IMR-90 (cell line): Measurements from ENCODE around the gene TEX48. TPM values are rescaled to one million over a fixed set of nuclear protein-coding genes. Genes with fewer than 3 reads are reported as not detected.

ENCODE experiments used
- ATAC-seq: fragments of 200-7000 bp; cut with Tn5 transposase; 2 replicates; pipeline ENCODE4 v1.9.1; 2020; ENCODE audit warnings: low read depth, mild to moderate bottlenecking, moderate library complexity
- BruUV-seq: library from RNA; stranded (reverse); fragments of 400-500 nt; replicated peaks from 2 replicates; lab custom pipeline; 2021; lab: Mats Ljungman, UMichigan
- CTCF ChIA-PET: fragments of 300-600 bp; formaldehyde crosslinking; extraction: SDS; loops from one replicate; lab custom pipeline; 2021; ENCODE audit warnings: antibody characterized with exemption; lab: Yijun Ruan, JAX
- POLR2A ChIA-PET: fragments of 300-600 bp; sonication (Branson Sonifier 250); formaldehyde crosslinking; loops from one replicate; lab custom pipeline; 2022; ENCODE audit warnings: antibody characterized with exemption; ENCODE audit not compliant: unreplicated experiment; lab: Charles Lee
- DNase-seq: peaks from one replicate; pipeline ENCODE4 v3.0.0; 2013
- H2AFZ ChIP-seq: replicated peaks from 2 replicates; pipeline ENCODE3; 2013; ENCODE audit warnings: low read length, mild to moderate bottlenecking; ENCODE audit not compliant: poor library complexity
- H2AK5ac ChIP-seq: 2 replicates; pipeline ENCODE4 v1.6.1; 2013; ENCODE audit warnings: low read depth, low read length, inconsistent platforms
- H2AK9ac ChIP-seq: replicated peaks from 2 replicates; pipeline ENCODE3; 2013; ENCODE audit warnings: mild to moderate bottlenecking, low read depth, low read length, moderate library complexity; ENCODE audit not compliant: poor library complexity
- H2BK120ac ChIP-seq: 2 replicates; pipeline ENCODE4 v1.6.1; 2013; ENCODE audit warnings: low read depth, low read length, inconsistent platforms
- H2BK15ac ChIP-seq: 3 replicates; pipeline ENCODE4 v1.6.1; 2013; ENCODE audit warnings: low read depth, low read length, inconsistent platforms
- H2BK20ac ChIP-seq: 2 replicates; pipeline ENCODE4 v1.6.1; 2013; ENCODE audit warnings: low read depth, mild to moderate bottlenecking, inconsistent platforms, low read length, moderate library complexity
- H2BK5ac ChIP-seq: 2 replicates; pipeline ENCODE4 v1.6.1; 2013; ENCODE audit warnings: mild to moderate bottlenecking, low read depth, low read length, inconsistent platforms; ENCODE audit not compliant: poor library complexity, severe bottlenecking
- H3K14ac ChIP-seq: replicated peaks from 2 replicates; pipeline ENCODE4 v1.6.1; 2013; ENCODE audit warnings: low read depth, low read length, inconsistent platforms
- H3K18ac ChIP-seq: 2 replicates; pipeline ENCODE4 v1.6.1; 2013; ENCODE audit warnings: low read depth, low read length, control low read depth
- H3K23ac ChIP-seq: 2 replicates; pipeline ENCODE4 v1.6.1; 2013; ENCODE audit warnings: low read depth, low read length, inconsistent platforms
- H3K27ac ChIP-seq: 2 replicates; pipeline ENCODE4 v1.5.1; 2013; ENCODE audit warnings: mild to moderate bottlenecking, control low read depth, low read length; ENCODE audit not compliant: insufficient read depth
- H3K27me3 ChIP-seq: 2 replicates; pipeline ENCODE4 v1.6.1; 2013; ENCODE audit warnings: low read length; ENCODE audit not compliant: control insufficient read depth, insufficient read depth
- H3K36me3 ChIP-seq: 2 replicates; pipeline ENCODE4 v1.6.1; 2013; ENCODE audit warnings: low read length, mixed read lengths; ENCODE audit not compliant: control insufficient read depth, insufficient read depth
- H3K4ac ChIP-seq: 2 replicates; pipeline ENCODE4 v1.6.1; 2013; ENCODE audit warnings: low read depth, low read length, inconsistent platforms
- H3K4me1 ChIP-seq: 2 replicates; pipeline ENCODE4 v1.6.1; 2013; ENCODE audit warnings: low read length, mixed read lengths; ENCODE audit not compliant: control insufficient read depth, insufficient read depth
- H3K4me2 ChIP-seq: 2 replicates; pipeline ENCODE4 v1.6.1; 2013; ENCODE audit warnings: low read depth, mild to moderate bottlenecking, control low read depth, low read length, moderate library complexity
- H3K4me3 ChIP-seq: 2 replicates; pipeline ENCODE4 v1.5.1; 2013; ENCODE audit warnings: low read depth, mild to moderate bottlenecking, control low read depth, low read length, moderate library complexity; ENCODE audit not compliant: insufficient read depth
- H3K56ac ChIP-seq: 2 replicates; pipeline ENCODE4 v1.6.1; 2013; ENCODE audit warnings: low read length, inconsistent platforms; ENCODE audit not compliant: insufficient read depth; ENCODE audit errors: extremely low read depth
- H3K79me1 ChIP-seq, 2 experiments: 2 replicates each; pipeline ENCODE4 v1.6.1; 2013; ENCODE audit warnings: low read length in 2 of 2, inconsistent platforms in 1 of 2, low read depth in 1 of 2
- H3K9ac ChIP-seq: 2 replicates; pipeline ENCODE4 v1.6.1; 2013; ENCODE audit warnings: low read depth, low read length, control low read depth
- H3K9me1 ChIP-seq: 2 replicates; pipeline ENCODE4 v1.6.1; 2013; ENCODE audit warnings: low read length, inconsistent platforms; ENCODE audit not compliant: insufficient read depth
- H3K9me3 ChIP-seq: 2 replicates; pipeline ENCODE4 v1.6.1; 2013; ENCODE audit warnings: low read length; ENCODE audit not compliant: control insufficient read depth, insufficient read depth
- H4K20me1 ChIP-seq: 2 replicates; pipeline ENCODE4 v1.6.1; 2013; ENCODE audit warnings: low read length, inconsistent platforms; ENCODE audit not compliant: insufficient read depth
- H4K5ac ChIP-seq: 2 replicates; pipeline ENCODE4 v1.6.1; 2013; ENCODE audit warnings: mild to moderate bottlenecking, low read depth, low read length, control low read depth
- H4K8ac ChIP-seq, 2 experiments: 2 replicates each; pipeline ENCODE4 v1.6.1; 2013; ENCODE audit warnings: low read depth in 2 of 2, low read length in 2 of 2, control low read depth in 1 of 2, inconsistent platforms in 1 of 2
- H4K91ac ChIP-seq: 2 replicates; pipeline ENCODE4 v1.6.1; 2013; ENCODE audit warnings: low read depth, low read length, inconsistent platforms; ENCODE audit not compliant: insufficient read depth
- FOS ChIP-seq: fragments of 150-350 bp; IDR thresholded peaks from 2 replicates; pipeline ENCODE4 v1.6.1; 2016; ENCODE audit warnings: low read depth, low read length
- MAFK ChIP-seq: IDR thresholded peaks from 2 replicates; pipeline ENCODE4 v1.6.1; 2012; ENCODE audit warnings: low read depth, low read length, improper control_type of control experiment
- MAZ ChIP-seq: IDR thresholded peaks from 2 replicates; pipeline ENCODE4 v1.6.1; 2012; ENCODE audit warnings: low read depth, mild to moderate bottlenecking, low read length, improper control_type of control experiment, moderate library complexity, borderline replicate concordance
- MXI1 ChIP-seq: IDR thresholded peaks from 2 replicates; pipeline ENCODE4 v1.6.1; 2012; ENCODE audit warnings: low read depth, mild to moderate bottlenecking, low read length, moderate library complexity, borderline replicate concordance
- NFE2L2 ChIP-seq: fragments of 150-350 bp; IDR thresholded peaks from 2 replicates; pipeline ENCODE4 v1.6.1; 2016; ENCODE audit warnings: low read depth, mild to moderate bottlenecking, low read length
- RAD21 ChIP-seq: IDR thresholded peaks from 2 replicates; pipeline ENCODE4 v1.6.1; 2012; ENCODE audit warnings: low read length, improper control_type of control experiment
- RCOR1 ChIP-seq: IDR thresholded peaks from 2 replicates; pipeline ENCODE4 v1.6.1; 2012; ENCODE audit warnings: mild to moderate bottlenecking, low read length, improper control_type of control experiment; ENCODE audit not compliant: insufficient replicate concordance
- dilution Hi-C: fragments of 300-500 bp; cut with HindIII; formaldehyde crosslinking; loops from one replicate; pipeline ENCODE4 v1.14.3; 2018; ENCODE audit warnings: low sequenced_read_pairs; ENCODE audit not compliant: unreplicated experiment
- in situ Hi-C: fragments of 300-500 bp; cut with MboI; formaldehyde crosslinking; loops from 3 replicates; pipeline ENCODE4 v1.14.3; 2019; ENCODE audit warnings: low sequenced_read_pairs, inconsistent platforms, mixed read lengths
- intact Hi-C: fragments of 100-400 bp; cut with micrococcal nuclease; formaldehyde crosslinking; loops from 2 replicates; pipeline ENCODE4 v1.10.0; 2022
- polyA plus RNA-seq, 3 experiments: library from polyadenylated mRNA; depleted of rRNA; stranded (reverse); fragments of >200 nt; gene quantifications; 2 replicates each; pipeline ENCODE4 v1.2.3, GENCODE V29; 2012; ENCODE audit warnings: low replicate concordance in 1 of 3
- total RNA-seq: library from RNA; depleted of rRNA; stranded (reverse); fragments of >200 nt; gene quantifications from 2 replicates; pipeline ENCODE4 v1.2.3, GENCODE V29; 2012

The TEX48 gene
- total and polyA plus RNA-seq, 2 of the 4 experiments (the other 2 are of a cell fraction) = not detected

- no peaks in the 10 kb centered on the region for H3K36me3 ChIP-seq
- peak; percentile 81 for DNase-seq
- no peak overlapping the region for H3K4ac ChIP-seq
- BruUV-seq = no TSS peak
- no peak overlapping the region for H3K4me3 ChIP-seq
- ChIA-PET CTCF (no interaction called here), POLR2A (no interaction called here)
- no peak overlapping the region for H2AK9ac ChIP-seq
- H3K79me1 ChIP-seq = no peaks in the 10 kb centered on the region
- in situ Hi-C loops = no loop called here
- no peak; the same call in 1 of the 2 replicates for ATAC-seq
- no peak overlapping the region for H3K27ac ChIP-seq
- no peak overlapping the region for H2BK5ac ChIP-seq
- no peak overlapping the region for H2BK120ac ChIP-seq
- H3K9me1 ChIP-seq = peaks cover 9% of the 10 kb centered on the region
- H3K56ac ChIP-seq = no peak overlapping the region
- no peaks in the 10 kb centered on the region for H3K9me3 ChIP-seq
- no peak overlapping the region for H3K4me2 ChIP-seq
- dilution Hi-C loops = no loop called here
- intact Hi-C loops = no loop called here
- no peak overlapping the region for H3K9ac ChIP-seq
- H3K27me3 ChIP-seq = no peaks in the 10 kb centered on the region
- no peak overlapping the region for H4K91ac ChIP-seq
- no peaks in the 10 kb centered on the region for H4K20me1 ChIP-seq
- H3K14ac ChIP-seq = 0 out of 2 replicates have a peak overlapping the region, but pooled peaks have one; percentile 25
- H2BK15ac ChIP-seq = no peak overlapping the region
- no peak overlapping the region for H2AFZ ChIP-seq
- H2BK20ac ChIP-seq = no peak overlapping the region
- no peak overlapping the region for H4K8ac ChIP-seq
- no peak for TF ChIP-seq MAZ
- no peak for TF ChIP-seq MXI1
- 0 out of 2 replicates have a peak, but pooled peaks have one; percentile 5 for TF ChIP-seq MAFK
- TF ChIP-seq RCOR1 = no peak
- TF ChIP-seq FOS = 0 out of 2 replicates have a peak, but pooled peaks have one; percentile 27
- no peak for TF ChIP-seq NFE2L2
- TF ChIP-seq RAD21 = no peak
- peaks cover 8% of the 10 kb centered on the region for H3K4me1 ChIP-seq
- no peak overlapping the region for H3K23ac ChIP-seq
- H4K5ac ChIP-seq = no peak overlapping the region
- H3K18ac ChIP-seq = no peak overlapping the region
- no peak overlapping the region for H2AK5ac ChIP-seq
These were observed 5.0 kb upstream of the TEX48 start for GRCh38 chr9:114687034-114687433.
